Measurements from ENCODE around the gene LBR. TPM values are rescaled to one million over a fixed set of nuclear protein-coding genes. Genes with fewer than 3 reads are reported as not detected.

LBR gene
- total RNA-seq, 1 donor from 2014 or later, result 93.9 TPM

- Mint-ChIP-seq H3K9me3 (ENCODE audit: unreplicated experiment) (peaks cover 6% of the 10 kb centered on the region), H3K27me3 (ENCODE audit: unreplicated experiment) (peaks cover 3% of the 10 kb centered on the region), H3K36me3 (ENCODE audit: unreplicated experiment) (peaks cover 4% of the 10 kb centered on the region), H3K27ac (ENCODE audit: unreplicated experiment) (no peak overlapping the region), H3K4me3 (ENCODE audit: unreplicated experiment) (peak overlapping the region; percentile 28), H3K4me1 (ENCODE audit: low read depth, unreplicated experiment) (peaks cover 32% of the 10 kb centered on the region)
- TF ChIP-seq, protein P1, sequence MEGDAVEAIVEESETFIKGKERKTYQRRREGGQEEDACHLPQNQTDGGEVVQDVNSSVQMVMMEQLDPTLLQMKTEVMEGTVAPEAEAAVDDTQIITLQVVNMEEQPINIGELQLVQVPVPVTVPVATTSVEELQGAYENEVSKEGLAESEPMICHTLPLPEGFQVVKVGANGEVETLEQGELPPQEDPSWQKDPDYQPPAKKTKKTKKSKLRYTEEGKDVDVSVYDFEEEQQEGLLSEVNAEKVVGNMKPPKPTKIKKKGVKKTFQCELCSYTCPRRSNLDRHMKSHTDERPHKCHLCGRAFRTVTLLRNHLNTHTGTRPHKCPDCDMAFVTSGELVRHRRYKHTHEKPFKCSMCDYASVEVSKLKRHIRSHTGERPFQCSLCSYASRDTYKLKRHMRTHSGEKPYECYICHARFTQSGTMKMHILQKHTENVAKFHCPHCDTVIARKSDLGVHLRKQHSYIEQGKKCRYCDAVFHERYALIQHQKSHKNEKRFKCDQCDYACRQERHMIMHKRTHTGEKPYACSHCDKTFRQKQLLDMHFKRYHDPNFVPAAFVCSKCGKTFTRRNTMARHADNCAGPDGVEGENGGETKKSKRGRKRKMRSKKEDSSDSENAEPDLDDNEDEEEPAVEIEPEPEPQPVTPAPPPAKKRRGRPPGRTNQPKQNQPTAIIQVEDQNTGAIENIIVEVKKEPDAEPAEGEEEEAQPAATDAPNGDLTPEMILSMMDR (IDR thresholded peaks at IDR 0.05; ENCODE audit: partially characterized antibody, unreplicated experiment), result no peak
- no peak for DNase-seq
Measured at GRCh38 chr1:225460021-225460736, 32.3 kb upstream of the LBR start.

DNA sequence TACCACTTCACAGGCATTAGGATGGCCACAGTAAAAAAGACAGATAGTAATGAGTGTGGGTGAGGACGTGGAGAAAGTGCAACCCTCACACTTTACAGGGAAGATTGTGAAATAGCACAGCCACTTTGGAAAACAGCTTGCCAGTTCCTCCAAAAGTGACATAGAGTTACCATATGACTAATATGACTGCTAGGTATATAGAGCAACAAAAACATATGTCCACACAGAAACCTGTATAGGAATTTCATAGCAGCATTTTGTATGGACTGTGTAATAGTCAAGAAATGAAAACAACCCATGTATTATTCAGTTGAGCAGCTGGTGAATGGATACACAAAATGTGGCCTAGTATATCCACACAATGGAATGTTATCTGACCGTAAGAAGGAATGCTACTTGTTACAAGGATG lies 30.4 kb upstream of the LBR start:
- TF ChIP-seq, protein P1 (IDR thresholded peaks at IDR 0.05; ENCODE audit: partially characterized antibody, unreplicated experiment), result no peak
- Mint-ChIP-seq H3K4me3 (ENCODE audit: unreplicated experiment) (no peak overlapping the region), H3K36me3 (ENCODE audit: unreplicated experiment) (peaks cover 11% of the 10 kb centered on the region), H3K4me1 (ENCODE audit: low read depth, unreplicated experiment) (peaks cover 20% of the 10 kb centered on the region), H3K9me3 (ENCODE audit: unreplicated experiment) (peaks cover 8% of the 10 kb centered on the region), H3K27ac (ENCODE audit: unreplicated experiment) (no peak overlapping the region), H3K27me3 (ENCODE audit: unreplicated experiment) (peaks cover 7% of the 10 kb centered on the region)
- no peak for DNase-seq

DNA sequence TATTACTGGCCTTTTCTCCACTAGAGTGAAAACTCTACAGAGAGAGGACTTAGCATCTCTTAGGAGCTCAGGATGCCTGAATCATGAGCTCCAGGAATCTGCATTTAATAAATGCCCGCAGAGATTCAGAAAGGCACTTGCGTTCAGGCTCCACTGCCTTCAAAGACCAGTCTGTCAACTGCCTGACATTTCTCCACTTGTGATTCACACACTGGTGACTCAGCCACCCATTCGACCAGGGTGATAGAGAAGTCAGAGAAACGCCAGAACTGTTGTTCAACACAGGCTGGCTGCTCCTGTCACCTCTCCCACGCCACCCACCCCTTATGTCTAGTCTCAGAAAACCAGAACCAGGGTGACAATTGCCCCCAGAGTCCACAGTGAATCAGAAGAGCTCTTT lies 26.9 kb upstream of the LBR start:
- H3K36me3 Mint-ChIP-seq (ENCODE audit: unreplicated experiment), result peaks cover 11% of the 10 kb centered on the region
- DNase-seq, result no peak
- peaks cover 6% of the 10 kb centered on the region for H3K9me3 Mint-ChIP-seq (ENCODE audit: unreplicated experiment)
- TF ChIP-seq, protein P1 (IDR thresholded peaks at IDR 0.05; ENCODE audit: partially characterized antibody, unreplicated experiment), result no peak
- H3K4me1 Mint-ChIP-seq (ENCODE audit: low read depth, unreplicated experiment), result no peaks in the 10 kb centered on the region
- H3K4me3 Mint-ChIP-seq (ENCODE audit: unreplicated experiment), result no peak overlapping the region
- peaks cover 11% of the 10 kb centered on the region for H3K27me3 Mint-ChIP-seq (ENCODE audit: unreplicated experiment)
- no peak overlapping the region for H3K27ac Mint-ChIP-seq (ENCODE audit: unreplicated experiment)

DNA sequence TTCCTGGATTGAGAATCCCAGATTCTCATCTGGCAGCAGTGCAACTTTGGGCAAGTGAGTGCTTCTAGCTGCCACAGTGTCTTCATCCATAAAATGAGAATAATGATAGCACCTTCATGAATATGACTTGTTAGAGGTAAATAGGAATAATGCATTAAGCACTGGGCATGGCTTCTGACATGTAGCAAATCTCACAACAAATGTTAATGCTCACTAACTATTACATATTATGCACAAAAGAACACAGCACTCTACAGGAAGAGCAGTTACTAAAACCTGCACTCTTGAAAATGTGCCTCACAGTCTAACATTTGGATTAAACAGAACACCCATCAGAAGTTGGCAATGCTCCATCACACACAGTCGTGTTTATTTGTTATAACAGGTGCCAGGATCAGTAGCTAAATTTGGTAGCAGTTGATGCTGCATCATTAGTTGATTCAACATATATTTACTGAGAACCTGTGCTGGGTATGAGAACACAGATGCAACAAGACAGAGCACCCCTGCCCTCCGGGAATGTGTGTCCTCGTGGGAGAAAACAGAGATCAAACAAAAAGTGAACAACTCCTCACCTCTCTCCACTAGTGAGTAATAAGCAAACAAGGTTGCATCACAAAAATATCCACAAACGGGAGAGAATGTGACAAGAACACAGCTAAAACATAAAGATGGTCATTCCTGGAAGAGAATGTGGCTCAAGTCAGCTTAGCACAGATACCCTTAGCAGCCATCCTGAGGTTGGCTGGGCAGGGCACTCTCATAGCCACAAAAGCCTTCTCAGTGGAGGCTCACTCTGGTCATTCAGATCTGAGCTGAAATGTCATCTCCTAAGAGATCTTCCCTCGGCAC lies 26.2 kb upstream of the LBR start:
- no peak overlapping the region for H3K4me3 Mint-ChIP-seq (ENCODE audit: unreplicated experiment)

More for the DNA sequence above, 26.2 kb upstream of the LBR start:
- peaks cover 8% of the 10 kb centered on the region for H3K9me3 Mint-ChIP-seq (ENCODE audit: unreplicated experiment)
- H3K36me3 Mint-ChIP-seq (ENCODE audit: unreplicated experiment), result peaks cover 11% of the 10 kb centered on the region
- H3K27ac Mint-ChIP-seq (ENCODE audit: unreplicated experiment), result no peak overlapping the region
- H3K4me1 Mint-ChIP-seq (ENCODE audit: low read depth, unreplicated experiment), result no peaks in the 10 kb centered on the region
- H3K27me3 Mint-ChIP-seq (ENCODE audit: unreplicated experiment), result peaks cover 8% of the 10 kb centered on the region
- TF ChIP-seq, protein P1 (IDR thresholded peaks at IDR 0.05; ENCODE audit: partially characterized antibody, unreplicated experiment), result no peak
- DNase-seq, result no peak
